GM12878 (cell line): ENCODE measurements around the gene PEX11B.

ENCODE experiments used
- BMI1 ChIP-seq: fragments of 450-650 bp; IDR thresholded peaks from 2 replicates; pipeline ENCODE4 v1.6.1; 2016; ENCODE audit warnings: mild to moderate bottlenecking, moderate library complexity, borderline replicate concordance
- CHD2 ChIP-seq: IDR thresholded peaks from 2 replicates; pipeline ENCODE4 v1.6.1; 2011; ENCODE audit warnings: low read depth, low read length, improper control_type of control experiment, borderline replicate concordance
- FOXM1 ChIP-seq: IDR thresholded peaks from 2 replicates; pipeline ENCODE4 v1.6.1; 2012; ENCODE audit warnings: low read depth, mild to moderate bottlenecking, inconsistent platforms, low read length, moderate library complexity
- MEF2A ChIP-seq: IDR thresholded peaks from 2 replicates; pipeline ENCODE4 v1.6.1; 2011; ENCODE audit warnings: low read depth, mild to moderate bottlenecking, low read length, moderate library complexity; ENCODE audit not compliant: insufficient read depth
- MEF2B ChIP-seq: fragments of 450-650 bp; IDR thresholded peaks from 2 replicates; pipeline ENCODE4 v1.6.1; 2018; ENCODE audit warnings: mild to moderate bottlenecking, moderate library complexity; ENCODE audit not compliant: partially characterized antibody, poor library complexity, severe bottlenecking
- POLR2A ChIP-seq: IDR thresholded peaks from 2 replicates; pipeline ENCODE4 v1.6.1; 2011; ENCODE audit warnings: low read depth, mild to moderate bottlenecking, low read length
- POLR2AphosphoS5 ChIP-seq: IDR thresholded peaks from 2 replicates; pipeline ENCODE4 v1.6.1; 2011; ENCODE audit warnings: mild to moderate bottlenecking, low read length, inconsistent platforms
- POU2F2 ChIP-seq: IDR thresholded peaks from 3 replicates; pipeline ENCODE4 v1.6.1; 2011; ENCODE audit warnings: low read depth, mild to moderate bottlenecking, low read length, borderline replicate concordance
- SRF ChIP-seq, 2 experiments: IDR thresholded peaks; 2 replicates each; pipeline ENCODE4 v1.6.1; 2011; ENCODE audit warnings: low read depth in 2 of 2, low read length in 2 of 2, mild to moderate bottlenecking in 1 of 2, moderate library complexity in 1 of 2
- TF ChIP-seq, protein P1 (sequence below): IDR thresholded peaks from 2 replicates; pipeline ENCODE4 v1.6.1; 2012; ENCODE audit warnings: low read length, inconsistent platforms
- TF ChIP-seq, protein P2 (sequence below): IDR thresholded peaks from 2 replicates; pipeline ENCODE4 v1.6.1; 2011; ENCODE audit warnings: low read depth, mild to moderate bottlenecking, low read length, moderate library complexity, borderline replicate concordance; ENCODE audit errors: extremely low read depth
- TF ChIP-seq, protein P3 (sequence below), 3 experiments: IDR thresholded peaks in 2 of 3; conservative IDR thresholded peaks in 1 of 3; 2 replicates each; pipeline ENCODE4 v1.5.1; 2011; ENCODE audit warnings: low read depth in 3 of 3, low read length in 3 of 3, mild to moderate bottlenecking in 3 of 3, control low read depth in 2 of 3, moderate library complexity in 2 of 3, inconsistent platforms in 1 of 3, mixed read lengths in 1 of 3; ENCODE audit not compliant: control insufficient read depth in 2 of 3, insufficient read depth in 1 of 3; ENCODE audit errors: extremely low read depth in 1 of 3

DNA sequence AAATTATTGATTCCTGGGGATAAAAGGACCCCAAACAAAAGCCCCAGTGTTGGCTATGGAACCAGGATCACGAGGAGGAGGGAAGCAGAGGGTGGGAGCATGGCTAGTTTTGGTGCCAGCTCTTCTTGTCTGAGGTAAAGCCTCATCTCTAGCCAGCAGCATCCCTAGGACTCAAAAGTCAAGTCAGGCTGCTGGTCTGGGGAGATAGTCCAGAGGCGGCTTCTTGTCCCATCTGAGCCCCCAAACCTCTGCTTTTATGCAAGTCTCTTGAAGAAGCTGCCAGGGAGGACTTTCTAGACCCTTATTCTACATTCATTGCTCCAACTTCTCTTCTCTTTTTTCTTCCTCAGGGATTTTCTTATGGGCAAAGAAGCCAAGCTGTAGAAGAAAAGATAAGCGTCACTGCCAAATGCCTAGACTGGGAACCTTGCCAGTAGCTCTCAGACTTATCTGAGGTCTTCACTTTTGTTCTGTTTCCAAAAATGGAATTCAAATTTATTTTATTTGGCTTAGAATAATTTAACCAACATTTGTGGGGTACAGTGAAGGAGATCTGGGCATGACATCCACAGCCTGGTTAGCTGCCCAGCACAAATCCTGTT, 25.9 kb downstream of the PEX11B start:
- TF ChIP-seq BMI1 (no peak), MEF2A (no peak), POLR2A (no peak), CHD2 (no peak), POLR2AphosphoS5 (no peak), POU2F2 (no peak), SRF (IDR thresholded peaks at IDR 0.05; ENCODE audit: low read depth in 2 of 2, low read length in 2 of 2) (no peak), FOXM1 (no peak), MEF2B (no peak)
- TF ChIP-seq, protein P1, sequence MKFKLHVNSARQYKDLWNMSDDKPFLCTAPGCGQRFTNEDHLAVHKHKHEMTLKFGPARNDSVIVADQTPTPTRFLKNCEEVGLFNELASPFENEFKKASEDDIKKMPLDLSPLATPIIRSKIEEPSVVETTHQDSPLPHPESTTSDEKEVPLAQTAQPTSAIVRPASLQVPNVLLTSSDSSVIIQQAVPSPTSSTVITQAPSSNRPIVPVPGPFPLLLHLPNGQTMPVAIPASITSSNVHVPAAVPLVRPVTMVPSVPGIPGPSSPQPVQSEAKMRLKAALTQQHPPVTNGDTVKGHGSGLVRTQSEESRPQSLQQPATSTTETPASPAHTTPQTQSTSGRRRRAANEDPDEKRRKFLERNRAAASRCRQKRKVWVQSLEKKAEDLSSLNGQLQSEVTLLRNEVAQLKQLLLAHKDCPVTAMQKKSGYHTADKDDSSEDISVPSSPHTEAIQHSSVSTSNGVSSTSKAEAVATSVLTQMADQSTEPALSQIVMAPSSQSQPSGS = no peak
- TF ChIP-seq, protein P2, sequence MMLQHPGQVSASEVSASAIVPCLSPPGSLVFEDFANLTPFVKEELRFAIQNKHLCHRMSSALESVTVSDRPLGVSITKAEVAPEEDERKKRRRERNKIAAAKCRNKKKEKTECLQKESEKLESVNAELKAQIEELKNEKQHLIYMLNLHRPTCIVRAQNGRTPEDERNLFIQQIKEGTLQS = no peak
- TF ChIP-seq, protein P3, sequence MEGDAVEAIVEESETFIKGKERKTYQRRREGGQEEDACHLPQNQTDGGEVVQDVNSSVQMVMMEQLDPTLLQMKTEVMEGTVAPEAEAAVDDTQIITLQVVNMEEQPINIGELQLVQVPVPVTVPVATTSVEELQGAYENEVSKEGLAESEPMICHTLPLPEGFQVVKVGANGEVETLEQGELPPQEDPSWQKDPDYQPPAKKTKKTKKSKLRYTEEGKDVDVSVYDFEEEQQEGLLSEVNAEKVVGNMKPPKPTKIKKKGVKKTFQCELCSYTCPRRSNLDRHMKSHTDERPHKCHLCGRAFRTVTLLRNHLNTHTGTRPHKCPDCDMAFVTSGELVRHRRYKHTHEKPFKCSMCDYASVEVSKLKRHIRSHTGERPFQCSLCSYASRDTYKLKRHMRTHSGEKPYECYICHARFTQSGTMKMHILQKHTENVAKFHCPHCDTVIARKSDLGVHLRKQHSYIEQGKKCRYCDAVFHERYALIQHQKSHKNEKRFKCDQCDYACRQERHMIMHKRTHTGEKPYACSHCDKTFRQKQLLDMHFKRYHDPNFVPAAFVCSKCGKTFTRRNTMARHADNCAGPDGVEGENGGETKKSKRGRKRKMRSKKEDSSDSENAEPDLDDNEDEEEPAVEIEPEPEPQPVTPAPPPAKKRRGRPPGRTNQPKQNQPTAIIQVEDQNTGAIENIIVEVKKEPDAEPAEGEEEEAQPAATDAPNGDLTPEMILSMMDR (IDR thresholded peaks at IDR 0.05 in 2 of 3, conservative IDR thresholded peaks at IDR 0.05 in 1 of 3; ENCODE audit: control insufficient read depth in 2 of 3, extremely low read depth in 1 of 3, insufficient read depth in 1 of 3, low read depth in 3 of 3, low read length in 3 of 3) = no peak
